Transverse colon (tissue), 4 donors: ENCODE measurements around the gene RTF1. TPM values are rescaled to one million over a fixed set of nuclear protein-coding genes. Genes with fewer than 3 reads are reported as not detected.
A peak's percentile ranks its signal among the peaks of the same experiment; 100 is the strongest.
"Not testable (repeated sequence)": the region's sequence is repeated elsewhere in the genome, so short reads cannot be mapped to it uniquely, and the experiment has no call there.

Experiments
- DNase-seq: peaks from one replicate; pipeline ENCODE4 v3.0.0-alpha.2; 2019
- H3K27ac ChIP-seq, 4 donors: fragments of 200-600 bp; sonication (generic); 2 replicates each; pipeline ENCODE4 v1.5.1; 2016 to 2018; ENCODE audit warnings: inconsistent platforms in 4 of 4
- H3K27me3 ChIP-seq: fragments of 200-600 bp; sonication (generic); 2 replicates; pipeline ENCODE4 v1.5.1; 2017; ENCODE audit warnings: inconsistent platforms
- H3K36me3 ChIP-seq, 4 donors: fragments of 200-600 bp; sonication (generic); 2 replicates each; pipeline ENCODE4 v1.5.1; 2017 to 2019; ENCODE audit warnings: inconsistent platforms in 4 of 4
- H3K4me1 ChIP-seq, 4 donors: fragments of 200-600 bp; sonication (generic); 2 replicates each; pipeline ENCODE4 v1.5.1; 2017 to 2020; ENCODE audit warnings: inconsistent platforms in 4 of 4
- H3K4me3 ChIP-seq, 4 donors: fragments of 200-600 bp; sonication (generic); 1 replicate in 1 of 4; 2 replicates in 3 of 4; pipeline versions ENCODE4 v1.5.1 to v1.6.1; 2017 to 2019; ENCODE audit warnings: inconsistent platforms in 4 of 4
- H3K9me3 ChIP-seq, 2 donors: fragments of 200-600 bp; sonication (generic); 2 replicates each; pipeline ENCODE4 v1.5.1; 2017 to 2019; ENCODE audit warnings: inconsistent platforms in 2 of 2
- CTCF ChIP-seq, 5 experiments: fragments of 200-600 bp in 3 of 5; fragments of 450-650 bp in 2 of 5; sonication (generic) in 3 of 5; IDR thresholded peaks; 1 replicate in 2 of 5; 2 replicates in 3 of 5; pipeline ENCODE4 v1.5.1; 2016 to 2017; ENCODE audit warnings: antibody characterized with exemption in 5 of 5, inconsistent platforms in 3 of 5, mild to moderate bottlenecking in 2 of 5, moderate library complexity in 1 of 5
- EP300 ChIP-seq: sonication (generic); formaldehyde crosslinking; IDR thresholded peaks from one replicate; pipeline ENCODE4 v1.6.1; 2017; ENCODE audit warnings: antibody characterized with exemption, low read depth
- POLR2A ChIP-seq: fragments of 450-650 bp; IDR thresholded peaks from one replicate; pipeline ENCODE4 v1.6.1; 2016; ENCODE audit warnings: antibody characterized with exemption, mild to moderate bottlenecking, moderate library complexity
- POLR2AphosphoS5 ChIP-seq, 3 donors: sonication (generic); formaldehyde crosslinking; IDR thresholded peaks; one replicate each; pipeline ENCODE4 v1.6.1; 2016; ENCODE audit warnings: antibody characterized with exemption in 3 of 3
- WGBS, 2 donors: methylation state at CpG; one replicate each; pipeline ENCODE4 v1.1.5; 2018; ENCODE audit warnings: low coverage in 1 of 2; 5-methylcytosine and 5-hydroxymethylcytosine counted together
- in situ Hi-C, 4 donors: fragments of 200-750 bp; cut with MboI; loops; one replicate each; pipeline versions ENCODE4 v1.15.0 to v1.15.1; 2017; ENCODE audit warnings: low sequenced_read_pairs in 3 of 4, low pct_ligation_motif_present in 1 of 4, low pct_unique_long_range_greater_than_20kb in 1 of 4
- intact Hi-C: fragments of 100-400 bp; cut with DNase I; formaldehyde crosslinking; loops from one replicate; pipeline ENCODE4 v1.15.1; 2023; ENCODE audit warnings: low total_unique reads
- total RNA-seq, 4 donors: library from RNA; depleted of rRNA; stranded (reverse); fragments of >200 nt; gene quantifications; one replicate each; pipeline ENCODE4 v1.1.0, GENCODE V29; 2016

Gene RTF1
- total RNA-seq, 4 donors from 2014 or later: 10.7 to 23.2 (median 17.6) TPM

- Histone ChIP-seq H3K4me3 (no peak overlapping the region), H3K4me1 (no peaks in the 10 kb centered on the region), H3K27ac (no peak overlapping the region), H3K27me3 (no peaks in the 10 kb centered on the region), H3K9me3 (no peaks in the 10 kb centered on the region), H3K36me3 (peaks cover 0 to 35% (median 8%) of the 10 kb centered on the region in 4 donors)
- no peak for DNase-seq
- in situ Hi-C loops: no loop called here
- WGBS, 2 donors: 75 to 83% methylated on average over 4 of the region's 4 CpGs
- intact Hi-C loops: no loop called here
- TF ChIP-seq CTCF (IDR thresholded peaks at IDR 0.05) (no peak), POLR2AphosphoS5 (IDR thresholded peaks at IDR 0.05) (no peak), POLR2A (no peak)
Observed at GRCh38 chr15:41462084-41462795, 45.3 kb downstream of the RTF1 start.

- H3K4me1 ChIP-seq: no peaks in the 10 kb centered on the region
- no peak for DNase-seq
- no peaks in the 10 kb centered on the region for H3K9me3 ChIP-seq
- intact Hi-C loops: no loop called here
- peaks cover 0 to 35% (median 3%) of the 10 kb centered on the region in 4 donors for H3K36me3 ChIP-seq
- H3K27ac ChIP-seq: no peak overlapping the region
- in situ Hi-C loops: no loop called here
- 87 to 93% methylated on average over 3 to 9 of the region's 9 CpGs for WGBS, 2 donors
- TF ChIP-seq EP300: no peak
- TF ChIP-seq POLR2AphosphoS5 (IDR thresholded peaks at IDR 0.05): no peak
- TF ChIP-seq POLR2A: no peak
- no peak for TF ChIP-seq CTCF (IDR thresholded peaks at IDR 0.05)
- H3K27me3 ChIP-seq: no peaks in the 10 kb centered on the region
- H3K4me3 ChIP-seq: no peak overlapping the region
Observed at GRCh38 chr15:41464889-41465580, 48.1 kb downstream of the RTF1 start.

GRCh38 chr15:41465822-41466421 is 49.0 kb downstream of the RTF1 start:
- Histone ChIP-seq H3K4me3 (no peak overlapping the region), H3K27ac (no peak overlapping the region), H3K4me1 (no peaks in the 10 kb centered on the region), H3K27me3 (no peaks in the 10 kb centered on the region), H3K36me3 (peaks cover 0 to 43% (median 6%) of the 10 kb centered on the region in 4 donors), H3K9me3 (no peaks in the 10 kb centered on the region)
- in situ Hi-C loops (no loop called here), intact Hi-C loops (no loop called here)
- TF ChIP-seq POLR2AphosphoS5 (IDR thresholded peaks at IDR 0.05): no peak
- peak; percentile 71 to 92 (median 86) for TF ChIP-seq CTCF (IDR thresholded peaks at IDR 0.05)
- DNase-seq: no peak
- WGBS, 2 donors: 87 to 89% methylated on average over 8 of the region's 8 CpGs

DNA sequence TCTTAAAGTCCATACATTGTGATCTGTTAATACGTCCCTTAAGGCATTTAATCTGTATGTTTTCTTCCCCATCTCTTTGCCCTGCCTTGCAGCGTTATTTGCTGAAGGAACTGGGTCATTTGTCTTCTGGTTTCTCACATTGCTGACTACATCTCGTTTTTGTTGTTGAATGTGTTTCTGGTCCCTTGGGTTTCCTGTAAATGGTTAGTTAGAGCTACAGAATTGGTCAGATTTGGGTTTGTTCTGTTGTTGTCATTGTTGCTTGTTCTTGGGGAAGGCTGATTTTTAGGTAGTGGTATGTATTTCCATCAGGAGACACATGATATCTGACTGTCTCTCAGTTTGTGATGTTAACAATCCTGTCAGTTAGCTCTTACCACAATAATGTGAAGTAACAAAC is 49.8 kb downstream of the RTF1 start:
- Histone ChIP-seq H3K9me3 (no peaks in the 10 kb centered on the region), H3K4me1 (no peaks in the 10 kb centered on the region), H3K27ac (no peak overlapping the region), H3K36me3 (peaks cover 0 to 48% (median 10%) of the 10 kb centered on the region in 4 donors), H3K27me3 (no peaks in the 10 kb centered on the region), H3K4me3 (no peak overlapping the region)
- in situ Hi-C loops (no loop called here), intact Hi-C loops (no loop called here)
- DNase-seq: no peak
- 83 to 90% methylated on average over 2 to 3 of the region's 3 CpGs for WGBS, 2 donors
- TF ChIP-seq CTCF (IDR thresholded peaks at IDR 0.05) (no peak), POLR2A (no peak), EP300 (no peak), POLR2AphosphoS5 (IDR thresholded peaks at IDR 0.05) (no peak)

- intact Hi-C loops, DNase-seq, in situ Hi-C loops, H3K4me3 ChIP-seq, H3K9me3 ChIP-seq, H3K27me3 ChIP-seq, H3K27ac ChIP-seq: not testable (repeated sequence)
- Histone ChIP-seq H3K36me3 (peaks cover 0 to 48% (median 15%) of the 10 kb centered on the region in 4 donors), H3K4me1 (peaks cover 0 to 15% (median 9%) of the 10 kb centered on the region in 4 donors)
- 92 to 98% methylated on average over 4 to 6 of the region's 6 CpGs for WGBS, 2 donors
Observed at GRCh38 chr15:41469644-41470043, 52.7 kb downstream of the RTF1 start.
